Myocyte (in vitro differentiated cells): ENCODE data around the gene CHMP4A. TPM values are rescaled to one million over a fixed set of nuclear protein-coding genes. Genes with fewer than 3 reads are reported as not detected.
A peak's percentile ranks its signal among the peaks of the same experiment; 100 is the strongest.
"Not testable (repeated sequence)": the region's sequence is repeated elsewhere in the genome, so short reads cannot be mapped to it uniquely, and the experiment has no call there.

Experiments
- DNase-seq: peaks from one replicate; pipeline ENCODE4 v3.0.0-alpha.2; 2012; ENCODE audit warnings: low read depth
- total RNA-seq: library from RNA; depleted of rRNA; stranded (reverse); fragments of >200 nt; gene quantifications from 2 replicates; pipeline ENCODE4 v1.2.3, GENCODE V29; 2014

The CHMP4A gene
- total RNA-seq, 1 donor from 2014 or later = 49.6 TPM

GRCh38 chr14:24247422-24247821 is 34.1 kb upstream of the CHMP4A start:
- DNase-seq = no peak

- DNase-seq = no peak
Measured at GRCh38 chr14:24246765-24247212, 33.5 kb upstream of the CHMP4A start.

GRCh38 chr14:24245350-24245749 is 32.1 kb upstream of the CHMP4A start:
- DNase-seq = not testable (repeated sequence)

- DNase-seq = no peak
Measured at GRCh38 chr14:24243336-24243836, 30.1 kb upstream of the CHMP4A start.

GRCh38 chr14:24241829-24242443 is 28.6 kb upstream of the CHMP4A start:
- no peak for DNase-seq

GRCh38 chr14:24240110-24240918 is 27.0 kb upstream of the CHMP4A start:
- no peak for DNase-seq

GRCh38 chr14:24238527-24239037 is 25.3 kb upstream of the CHMP4A start:
- no peak for DNase-seq

GRCh38 chr14:24238123-24238522 is 24.8 kb upstream of the CHMP4A start:
- DNase-seq = no peak

GRCh38 chr14:24237463-24237955 is 24.2 kb upstream of the CHMP4A start:
- peak; percentile 55 for DNase-seq

GRCh38 chr14:24236689-24237462 is 23.6 kb upstream of the CHMP4A start:
- DNase-seq = no peak

GRCh38 chr14:24235804-24236688 is 22.8 kb upstream of the CHMP4A start:
- no peak for DNase-seq

GRCh38 chr14:24234095-24235005 is 21.1 kb upstream of the CHMP4A start:
- DNase-seq = peak; percentile 26

- DNase-seq = no peak
Measured at GRCh38 chr14:24233538-24233866, 20.2 kb upstream of the CHMP4A start.

- DNase-seq = no peak
Measured at GRCh38 chr14:24232645-24233537, 19.6 kb upstream of the CHMP4A start, which contains the start of gene GMPR2. TSS of gene GMPR2 (plus strand) at chr14:24232929. CDS start at chr14:24233254, 325 bp downstream.

GRCh38 chr14:24232121-24232644 is 18.9 kb upstream of the CHMP4A start, which contains the start of gene NEDD8:
TSS of gene NEDD8 (minus strand) at chr14:24232367. CDS start at chr14:24232267, 100 bp downstream.
- DNase-seq = peak; percentile 93

GRCh38 chr14:24231263-24232120 is 18.2 kb upstream of the CHMP4A start:
- no peak for DNase-seq

GRCh38 chr14:24228902-24229301 is 15.6 kb upstream of the CHMP4A start:
- DNase-seq = no peak
